ENCODE results near the gene MZF1.

- TF ChIP-seq EZH2 (IDR thresholded peaks at IDR 0.05; ENCODE audit: low read length, unreplicated experiment) (no peak), CTCF (conservative IDR thresholded peaks at IDR 0.05; ENCODE audit: low read depth, low read length) (no peak)
Measured at GRCh38 chr19:58570770-58571574, 2.2 kb downstream of the MZF1 start.
